Adrenal gland (tissue), 5 donors: ENCODE results near the gene WFDC9.
"Not testable (repeated sequence)": the region's sequence is repeated elsewhere in the genome, so short reads cannot be mapped to it uniquely, and the experiment has no call there.

Experiments used
- POLR2A ChIP-seq, 2 donors: fragments of 450-650 bp; IDR thresholded peaks; one replicate each; pipeline ENCODE4 v1.6.1; 2017; ENCODE audit warnings: antibody characterized with exemption in 2 of 2, mild to moderate bottlenecking in 2 of 2, moderate library complexity in 1 of 2
- TF ChIP-seq, protein P1 (sequence below), 6 experiments: fragments of 450-650 bp in 4 of 6; fragments of 200-600 bp in 2 of 6; sonication (generic) in 1 of 6; IDR thresholded peaks; 1 replicate in 5 of 6; 2 replicates in 1 of 6; pipeline versions ENCODE4 v1.5.1 to v1.8.0; 2016 to 2021; ENCODE audit warnings: antibody characterized with exemption in 6 of 6, mild to moderate bottlenecking in 2 of 6, moderate library complexity in 1 of 6
- donor health status: DM: no; HTN: no; CAD: no.

DNA sequence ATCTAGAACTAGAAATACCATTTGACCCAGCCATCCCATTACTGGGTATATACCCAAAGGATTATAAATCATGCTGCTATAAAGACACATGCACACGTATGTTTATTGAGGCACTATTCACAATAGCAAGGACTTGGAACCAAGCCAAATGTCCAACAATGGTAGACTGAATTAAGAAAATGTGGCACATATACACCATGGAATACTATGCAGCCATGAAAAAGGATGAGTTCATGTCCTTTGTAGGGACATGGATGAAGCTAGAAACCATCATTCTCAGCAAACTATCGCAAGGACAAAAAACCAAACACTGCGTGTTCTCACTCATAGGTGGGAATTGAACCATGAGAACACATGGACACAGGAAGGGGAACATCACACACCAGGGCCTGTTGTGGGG lies 26.0 kb upstream of the WFDC9 start:
- TF ChIP-seq, protein P1, sequence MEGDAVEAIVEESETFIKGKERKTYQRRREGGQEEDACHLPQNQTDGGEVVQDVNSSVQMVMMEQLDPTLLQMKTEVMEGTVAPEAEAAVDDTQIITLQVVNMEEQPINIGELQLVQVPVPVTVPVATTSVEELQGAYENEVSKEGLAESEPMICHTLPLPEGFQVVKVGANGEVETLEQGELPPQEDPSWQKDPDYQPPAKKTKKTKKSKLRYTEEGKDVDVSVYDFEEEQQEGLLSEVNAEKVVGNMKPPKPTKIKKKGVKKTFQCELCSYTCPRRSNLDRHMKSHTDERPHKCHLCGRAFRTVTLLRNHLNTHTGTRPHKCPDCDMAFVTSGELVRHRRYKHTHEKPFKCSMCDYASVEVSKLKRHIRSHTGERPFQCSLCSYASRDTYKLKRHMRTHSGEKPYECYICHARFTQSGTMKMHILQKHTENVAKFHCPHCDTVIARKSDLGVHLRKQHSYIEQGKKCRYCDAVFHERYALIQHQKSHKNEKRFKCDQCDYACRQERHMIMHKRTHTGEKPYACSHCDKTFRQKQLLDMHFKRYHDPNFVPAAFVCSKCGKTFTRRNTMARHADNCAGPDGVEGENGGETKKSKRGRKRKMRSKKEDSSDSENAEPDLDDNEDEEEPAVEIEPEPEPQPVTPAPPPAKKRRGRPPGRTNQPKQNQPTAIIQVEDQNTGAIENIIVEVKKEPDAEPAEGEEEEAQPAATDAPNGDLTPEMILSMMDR (IDR thresholded peaks at IDR 0.05): not testable (repeated sequence)
- not testable (repeated sequence) for TF ChIP-seq POLR2A (IDR thresholded peaks at IDR 0.05)
